Stimulated activated CD8-positive, alpha-beta memory T cell treated with anti-CD3 and anti-CD28 coated beads, Interleukin-12 subunit alpha, Interleukin-12 subunit beta, amount 100 ng/mL, for 1 hour (primary cell): Measurements from ENCODE around the gene ROCK2.
"Not testable (repeated sequence)": the region's sequence is repeated elsewhere in the genome, so short reads cannot be mapped to it uniquely, and the experiment has no call there.

Source experiments
- DNase-seq: peaks from one replicate; pipeline ENCODE4 v3.0.0-alpha.2; 2020; ENCODE audit warnings: low read depth

The ROCK2 gene

DNA sequence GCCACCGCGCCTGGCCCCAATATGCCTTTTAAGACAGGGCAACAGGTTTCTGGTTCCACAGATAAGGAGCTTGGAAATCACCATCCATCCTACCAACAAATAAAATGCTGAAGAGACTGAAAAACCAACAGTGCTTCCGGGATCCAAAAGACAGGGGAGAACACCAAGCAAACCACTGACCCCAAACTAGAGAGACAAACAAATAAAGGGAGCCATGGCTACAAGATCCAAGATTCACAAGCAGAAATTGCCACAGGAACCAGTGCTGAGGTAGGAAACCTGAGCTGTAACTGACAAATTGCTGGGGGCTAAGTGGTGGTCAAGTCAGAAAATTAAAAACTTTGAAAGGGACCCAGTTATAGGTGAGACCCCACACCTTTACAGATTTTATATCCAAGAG is 76.5 kb downstream of the ROCK2 start:
- DNase-seq, result no peak

DNA sequence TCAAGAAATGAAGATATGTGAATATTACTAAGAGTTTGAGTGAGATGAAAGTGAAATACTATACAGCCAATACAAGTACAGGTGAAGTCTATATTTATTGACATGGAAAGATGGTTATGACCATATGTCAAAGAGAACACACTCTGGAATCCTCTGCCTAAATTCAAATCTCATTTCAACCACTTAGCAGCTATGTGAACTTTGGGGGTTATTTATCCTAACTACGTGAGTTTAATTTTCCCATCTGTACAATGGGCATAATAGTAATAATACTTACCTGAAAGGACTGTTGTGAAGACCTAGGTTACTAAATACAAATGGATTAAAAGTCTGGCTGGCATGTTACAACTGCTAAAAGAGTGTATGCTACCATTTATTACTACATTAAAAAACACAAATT is 79.6 kb downstream of the ROCK2 start:
- DNase-seq, result no peak

DNA sequence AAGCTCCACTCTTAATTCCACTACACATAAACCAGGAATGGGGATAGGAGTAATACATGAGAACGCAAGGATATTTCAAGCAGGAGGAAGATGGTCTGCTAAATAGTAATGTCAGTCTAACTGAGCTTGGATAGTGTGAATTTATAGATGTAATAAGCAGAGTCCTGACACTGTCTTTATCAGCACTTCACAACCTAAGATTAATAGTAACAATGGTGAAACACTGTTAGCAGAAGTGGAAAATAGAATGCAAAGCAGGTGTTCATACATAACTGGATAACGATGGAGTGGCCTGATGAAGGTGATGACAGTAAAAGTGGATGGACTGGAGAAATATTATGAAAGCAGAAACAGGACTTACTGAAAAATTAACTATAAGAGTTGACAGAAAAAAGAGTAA is 80.4 kb downstream of the ROCK2 start:
- no peak for DNase-seq

DNA sequence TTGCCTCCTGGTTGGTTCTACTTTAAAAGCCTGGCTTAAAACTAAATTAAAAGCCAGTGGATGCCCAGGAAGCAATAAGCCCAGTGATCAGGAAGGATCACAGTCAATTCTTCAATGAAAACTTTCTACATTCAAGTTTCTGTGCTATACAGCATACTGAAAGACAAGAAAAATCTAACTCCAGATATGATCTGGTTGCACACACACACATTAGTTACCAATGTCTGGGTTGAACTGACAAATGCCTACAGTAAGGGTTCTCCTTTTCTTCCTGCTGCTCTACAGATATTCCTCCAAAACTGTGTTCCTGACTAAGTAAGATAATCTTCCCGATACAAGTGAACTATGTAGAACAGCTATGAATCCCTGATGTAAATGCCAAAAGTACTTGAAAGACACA is 81.3 kb downstream of the ROCK2 start:
- DNase-seq, result no peak

GRCh38 chr2:11262438-11262837 is 82.0 kb downstream of the ROCK2 start:
- not testable (repeated sequence) for DNase-seq

DNA sequence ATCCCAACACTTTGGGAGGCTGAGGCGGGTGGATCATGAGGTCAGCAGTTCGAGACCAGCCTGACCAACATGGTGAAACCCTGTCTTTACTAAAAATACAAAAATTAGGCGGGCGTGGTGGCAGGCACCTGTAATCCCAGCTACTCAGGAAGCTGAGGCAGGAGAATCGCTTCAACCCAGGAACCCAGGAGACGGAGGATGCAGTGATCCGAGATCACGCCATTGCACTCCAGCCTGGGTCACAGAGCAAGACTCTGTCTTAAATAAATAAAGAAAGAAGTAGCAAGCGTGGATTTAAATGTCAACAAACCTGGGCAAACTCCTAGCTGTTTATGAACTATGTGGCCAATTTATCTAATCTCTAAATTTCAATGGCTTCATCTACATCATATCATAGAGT is 82.9 kb downstream of the ROCK2 start:
- not testable (repeated sequence) for DNase-seq

DNA sequence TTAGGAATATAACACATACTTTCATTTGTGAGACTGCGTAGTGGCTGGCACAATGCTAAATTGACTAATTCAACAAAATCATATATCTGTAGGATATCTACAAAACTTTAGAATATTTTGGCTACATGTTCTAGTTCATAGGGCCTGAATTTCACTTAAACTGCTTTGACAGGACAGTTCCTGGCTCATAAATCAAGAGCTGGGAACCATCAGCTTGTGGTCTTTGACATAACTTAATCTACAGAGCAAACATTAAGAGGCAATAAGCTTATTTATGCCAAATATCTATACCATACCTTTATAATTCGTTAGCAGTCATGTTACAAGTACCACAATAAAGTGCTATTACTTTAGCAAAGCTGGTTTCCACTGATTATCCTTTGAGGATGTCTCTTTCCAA is 83.5 kb downstream of the ROCK2 start:
- DNase-seq, result no peak

DNA sequence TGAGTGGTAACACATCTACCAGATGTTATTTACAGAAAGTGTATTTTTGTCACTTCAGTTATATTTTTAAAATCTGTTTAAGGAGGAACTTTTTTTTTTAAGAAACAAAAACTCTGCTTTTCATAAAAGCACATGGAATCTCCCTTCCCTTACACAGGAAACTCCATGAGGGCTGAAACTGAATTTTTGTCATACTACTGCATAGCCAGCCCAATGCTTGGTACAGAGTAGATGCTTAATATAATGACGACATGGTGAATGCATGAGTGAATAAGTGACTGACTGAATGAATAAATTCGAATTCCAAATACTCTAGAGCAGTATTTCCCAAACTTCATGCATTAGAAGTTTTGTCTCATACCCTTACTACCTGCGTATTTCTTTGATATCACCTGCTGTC is 86.5 kb downstream of the ROCK2 start:
- DNase-seq, result no peak

DNA sequence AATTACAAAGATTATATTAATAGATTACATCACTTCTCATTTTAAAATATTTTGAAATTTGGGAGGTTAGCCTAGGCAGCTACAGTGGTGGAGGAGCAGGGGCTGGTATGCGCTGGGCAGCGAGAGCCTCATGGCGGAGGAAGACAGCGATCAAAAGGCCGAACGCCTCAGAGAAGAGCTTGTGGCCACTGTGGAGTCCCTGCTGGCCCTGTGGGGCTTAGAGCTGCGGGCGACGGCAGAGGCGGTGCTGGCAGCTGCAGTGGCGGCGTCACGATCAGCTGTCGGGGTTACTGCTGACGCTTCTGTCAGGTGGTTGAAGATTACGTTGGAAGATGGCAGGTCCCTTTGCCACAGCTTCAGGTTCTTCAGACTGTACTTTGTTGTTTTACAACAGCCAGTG is 87.4 kb downstream of the ROCK2 start:
- no peak for DNase-seq

GRCh38 chr2:11256166-11256565 is 88.3 kb downstream of the ROCK2 start:
- DNase-seq, result no peak

DNA sequence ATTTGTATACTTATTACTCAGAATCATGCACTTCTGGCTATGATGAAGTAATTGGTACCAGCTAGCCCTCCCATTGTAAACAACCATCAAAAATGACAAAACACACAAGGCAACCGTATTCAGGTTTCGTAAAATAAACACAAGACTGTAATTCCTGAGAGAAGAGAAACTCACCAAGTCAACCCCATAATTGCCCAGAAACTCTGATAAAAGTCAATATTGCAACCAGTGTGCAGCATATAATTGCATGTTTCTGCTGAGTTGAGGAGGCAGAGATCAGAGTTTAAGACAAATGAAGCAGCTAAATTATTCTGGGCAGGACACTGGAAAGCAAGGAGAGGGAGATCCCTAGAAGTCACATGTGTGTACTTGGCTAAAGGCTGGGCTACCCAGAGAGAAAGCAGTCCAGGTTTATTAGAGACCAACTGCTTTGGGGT is 90.3 kb downstream of the ROCK2 start:
- no peak for DNase-seq

- not testable (repeated sequence) for DNase-seq
Measured at GRCh38 chr2:11252458-11252857, 92.0 kb downstream of the ROCK2 start.

DNA sequence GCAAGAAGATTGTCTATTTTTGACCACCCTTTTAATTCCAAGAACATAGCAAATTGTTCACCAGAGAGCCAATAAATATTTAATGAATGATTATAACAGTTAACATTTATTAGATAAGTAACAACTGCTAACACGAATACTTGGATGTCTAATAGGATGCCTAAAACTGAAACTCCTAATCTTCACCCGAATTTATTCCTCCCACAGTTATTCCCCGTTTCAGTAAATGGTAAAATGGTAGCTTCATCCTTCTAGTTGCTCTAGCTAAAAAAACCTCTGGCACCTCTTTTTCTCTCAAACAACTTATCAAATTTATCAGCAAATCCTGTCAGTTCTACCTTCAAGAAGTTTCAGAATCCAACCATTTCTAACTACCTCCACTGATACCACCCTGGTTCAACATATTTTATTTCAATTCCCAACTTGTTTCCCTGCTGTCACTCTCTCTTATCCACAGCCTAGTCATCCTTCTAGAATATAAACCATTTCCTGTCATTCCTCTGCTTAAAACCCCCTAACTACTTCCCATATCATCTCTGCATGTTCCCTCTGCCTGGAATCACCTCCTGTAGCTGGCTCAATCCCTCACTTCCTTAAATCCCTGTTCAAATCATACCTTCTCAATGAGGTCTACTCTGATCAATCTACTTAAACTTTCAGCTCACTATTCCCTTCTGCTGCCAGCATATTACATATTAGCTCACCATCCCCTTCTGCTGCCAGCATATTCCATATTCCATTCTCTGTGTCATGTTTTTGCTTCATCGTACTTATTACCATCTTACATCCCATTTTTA is 93.8 kb downstream of the ROCK2 start:
- no peak for DNase-seq

DNA sequence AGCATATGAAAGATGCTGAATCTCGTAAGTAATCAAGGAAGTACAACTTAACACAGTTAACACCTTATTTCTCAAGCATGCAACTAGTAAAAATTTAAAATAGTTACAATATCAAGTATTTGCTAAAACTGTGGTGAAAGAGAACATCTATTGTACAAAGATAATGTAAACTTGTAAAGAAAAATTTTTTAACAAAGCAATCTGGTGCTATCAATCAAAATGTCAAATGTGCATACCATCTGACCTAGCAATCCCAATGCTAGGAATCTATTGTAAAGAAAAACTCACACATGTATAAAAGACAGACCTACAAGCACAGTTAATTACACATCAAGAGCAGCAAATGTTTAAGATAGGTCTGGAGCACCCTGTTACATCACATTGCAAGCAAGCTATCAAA is 99.1 kb downstream of the ROCK2 start:
- no peak for DNase-seq

DNA sequence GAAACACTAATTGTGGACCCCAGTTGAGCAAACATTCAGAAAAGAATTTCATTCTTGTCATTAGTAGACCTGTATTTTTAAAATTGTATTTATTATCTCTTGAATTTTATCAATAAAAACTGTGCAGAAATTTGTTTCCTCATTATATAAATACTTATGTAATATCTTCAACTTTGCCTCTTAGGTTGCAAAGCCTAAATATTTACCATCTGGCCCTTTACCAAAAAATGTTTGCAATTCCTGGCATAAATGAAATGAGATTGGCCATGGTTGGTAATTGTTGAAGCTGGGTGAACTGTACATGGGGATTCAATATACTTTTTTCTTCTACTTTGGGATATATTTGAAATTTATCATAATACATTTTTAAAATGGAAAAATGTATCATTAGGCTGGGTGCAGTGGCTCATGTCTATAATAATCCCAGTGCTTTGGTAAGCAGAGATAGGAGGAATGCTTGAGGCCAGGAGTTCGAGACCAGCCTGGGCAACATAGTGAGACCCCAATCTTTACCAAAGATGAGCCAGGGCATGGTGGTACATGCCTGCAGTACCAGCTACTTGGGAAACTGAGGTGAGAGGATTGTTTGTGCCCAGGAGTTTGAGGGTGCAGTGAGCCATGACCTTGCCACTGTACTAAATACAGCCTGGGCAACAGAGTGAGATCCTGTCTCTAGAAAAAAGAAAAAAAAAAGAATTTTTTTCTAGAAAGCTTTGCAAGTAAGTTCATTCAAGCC is 100.2 kb downstream of the ROCK2 start:
- no peak for DNase-seq

DNA sequence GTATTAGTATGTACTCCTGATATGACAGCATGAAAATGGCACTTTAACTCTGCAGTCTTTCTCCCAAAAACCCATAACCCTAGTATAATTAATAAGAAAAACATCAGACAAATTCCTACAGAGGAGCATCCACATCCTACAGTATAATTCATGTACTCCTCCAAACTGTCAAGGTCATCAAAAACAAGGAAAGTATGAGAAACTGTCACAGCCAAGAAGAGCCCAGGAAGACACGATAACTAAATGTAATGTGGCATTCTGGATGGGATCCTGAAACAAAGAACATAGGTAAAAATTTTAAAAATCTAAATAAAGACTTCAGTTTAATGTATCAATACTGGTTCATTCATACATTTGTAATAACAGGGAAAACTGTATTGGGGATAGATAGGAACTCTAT is 100.9 kb downstream of the ROCK2 start:
- no peak for DNase-seq

DNA sequence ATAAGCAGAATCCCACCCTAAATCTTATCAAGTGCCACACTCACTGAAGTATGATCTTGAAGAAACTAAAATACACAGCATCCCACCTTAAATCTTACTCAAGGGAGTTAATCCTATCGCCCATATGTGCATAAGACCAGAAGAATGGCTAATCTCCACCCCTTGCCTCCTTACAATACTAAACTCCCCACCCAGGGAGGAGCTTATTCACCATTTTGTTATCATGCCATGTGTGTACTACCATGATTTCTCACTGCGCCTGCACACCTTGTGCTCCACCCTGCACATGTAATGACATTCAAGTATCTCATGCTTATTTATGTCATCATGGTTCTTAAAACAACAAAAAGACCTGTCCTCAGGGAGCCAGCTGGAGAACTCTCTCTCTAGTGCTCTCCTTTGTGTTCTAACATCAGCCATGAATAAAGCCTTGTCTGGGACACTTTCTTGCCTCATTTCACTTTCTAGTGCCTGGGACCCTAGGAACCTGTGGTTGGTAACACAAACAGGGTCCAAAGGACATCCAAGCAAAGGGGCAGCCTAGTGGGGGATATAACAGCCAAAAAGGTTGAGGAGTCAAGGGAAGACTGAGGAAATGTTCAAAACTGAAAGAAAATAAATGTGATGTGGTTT is 101.8 kb downstream of the ROCK2 start:
- DNase-seq, result no peak

DNA sequence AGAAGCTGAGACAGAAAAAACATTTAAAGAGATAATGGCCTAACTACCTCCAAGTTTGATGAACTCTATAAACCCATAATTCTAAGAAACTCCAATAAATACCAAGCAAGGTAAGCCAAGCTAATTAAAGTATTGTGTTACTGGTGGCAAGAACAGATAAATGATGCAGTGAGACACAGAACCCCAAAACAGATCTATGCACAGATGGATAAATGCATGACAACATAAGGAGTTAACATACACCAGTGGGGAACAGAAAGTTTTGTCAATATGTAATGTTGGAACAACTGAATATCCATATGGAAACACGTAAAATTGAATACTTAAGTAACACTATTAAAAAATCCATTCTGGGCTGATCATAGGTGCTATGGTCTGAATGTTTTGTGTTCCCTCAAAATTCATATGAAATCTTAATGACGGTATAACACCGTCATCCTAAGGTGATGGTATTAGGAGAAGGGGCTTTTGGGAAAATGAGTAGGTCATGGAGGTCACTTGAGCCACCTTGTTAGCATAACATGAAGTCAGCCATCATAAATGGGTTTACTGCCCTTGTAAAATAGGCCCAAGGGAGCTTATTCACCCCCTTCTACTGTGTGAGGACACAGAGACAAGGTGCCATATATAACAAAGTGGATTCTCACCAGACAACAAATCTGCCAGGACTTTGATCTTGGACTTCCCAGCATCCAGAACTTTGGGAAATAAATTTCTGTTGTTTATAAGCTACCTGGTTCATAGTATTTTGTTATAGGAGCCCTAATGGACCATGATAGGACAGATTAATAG is 102.8 kb downstream of the ROCK2 start:
- no peak for DNase-seq

DNA sequence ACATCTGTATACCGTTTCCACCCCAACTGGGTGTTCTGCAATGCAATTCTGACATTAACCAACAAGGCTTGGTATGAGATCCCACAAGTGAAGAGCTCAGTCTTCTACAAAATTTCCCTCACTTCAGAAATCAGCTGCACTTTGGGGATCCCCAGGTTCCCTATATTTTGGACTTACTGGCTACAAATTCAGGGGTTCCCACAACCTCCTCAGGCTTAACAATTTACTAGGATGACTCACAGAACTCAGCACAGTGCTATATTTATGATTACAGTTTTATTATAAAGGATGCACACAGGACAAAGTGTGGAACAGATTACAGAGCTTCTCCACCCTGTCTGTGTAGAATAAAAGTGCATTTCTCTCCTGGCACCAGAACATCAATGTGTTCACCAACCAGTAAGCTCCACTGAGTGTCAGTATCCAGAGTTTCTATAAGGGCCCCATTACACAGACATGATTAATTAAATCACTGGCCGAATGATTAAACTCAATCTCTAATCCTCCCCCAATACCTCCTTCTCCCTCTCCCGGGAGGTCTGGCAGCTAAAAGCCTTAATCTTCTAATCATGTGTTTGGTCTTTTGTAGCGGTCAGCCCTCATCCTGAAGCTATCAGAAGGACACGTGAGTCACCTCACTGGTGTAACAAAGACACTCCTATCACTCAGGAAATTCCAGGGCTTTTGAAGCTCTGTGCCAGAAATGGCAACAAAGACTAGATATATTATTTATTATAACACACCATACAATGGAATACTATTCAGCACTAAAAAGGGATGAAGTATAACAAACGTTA is 104.6 kb downstream of the ROCK2 start:
- no peak for DNase-seq

DNA sequence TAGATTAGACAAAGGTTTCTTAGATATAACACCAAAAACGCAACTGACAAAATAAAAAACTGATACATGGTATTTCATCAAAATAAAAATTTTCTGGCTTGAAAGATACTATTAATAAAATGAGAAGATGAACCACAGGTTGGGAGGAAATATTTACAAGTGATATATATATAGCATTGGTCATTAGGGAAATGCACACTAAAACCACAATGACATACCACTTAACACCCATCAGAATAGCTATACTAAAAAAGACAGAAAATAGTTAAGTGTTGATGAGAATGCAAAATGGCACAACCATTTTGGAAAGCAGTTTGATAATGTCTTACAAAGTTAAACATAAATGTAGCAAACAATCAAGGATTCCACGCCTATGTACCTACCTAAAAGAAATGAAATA is 105.3 kb downstream of the ROCK2 start:
- no peak for DNase-seq

DNA sequence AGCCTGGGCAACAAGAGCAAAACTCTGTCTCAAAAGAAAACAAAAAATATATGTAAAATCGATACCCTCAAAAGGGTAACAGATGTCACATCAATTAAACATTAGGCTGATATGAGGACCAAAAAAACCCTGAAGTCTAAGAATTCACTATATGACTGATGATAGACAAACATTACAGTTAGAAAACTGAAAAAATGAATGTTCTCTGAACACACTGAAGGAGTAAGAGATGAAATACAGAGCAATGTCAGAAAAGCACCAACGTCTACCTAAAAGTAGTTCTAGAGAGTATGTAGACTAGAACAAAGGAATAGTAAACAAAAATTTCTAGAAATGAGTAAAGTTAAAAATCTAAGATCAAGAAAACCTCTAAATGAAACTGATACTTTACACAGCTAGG is 107.3 kb downstream of the ROCK2 start:
- no peak for DNase-seq

GRCh38 chr2:11236335-11236734 is 108.1 kb downstream of the ROCK2 start:
- DNase-seq, result no peak
